MCF 10A (cell line): Measurements from ENCODE around the gene ADAD2. TPM values are rescaled to one million over a fixed set of nuclear protein-coding genes. Genes with fewer than 3 reads are reported as not detected.

Experiments
- BruUV-seq: library from RNA; stranded (reverse); fragments of 400-500 nt; replicated peaks from 2 replicates; lab custom pipeline; 2021; lab: Mats Ljungman, UMichigan
- CTCF ChIA-PET: fragments of 300-600 bp; sonication (Branson Sonifier 250); formaldehyde crosslinking; extraction: SDS; loops from one replicate; lab custom pipeline; 2021; ENCODE audit warnings: antibody characterized with exemption, inconsistent platforms; lab: Yijun Ruan, JAX
- POLR2A ChIA-PET: fragments of 300-600, 350-650 bp; sonication (Branson Sonifier 250); formaldehyde crosslinking; extraction: SDS; loops from one replicate; lab custom pipeline; 2020; ENCODE audit warnings: antibody characterized with exemption, inconsistent platforms; lab: Yijun Ruan, JAX
- DNase-seq: peaks from one replicate; pipeline ENCODE4 v3.0.0-alpha.2; 2018; ENCODE audit not compliant: unreplicated experiment
- H3K27ac Mint-ChIP-seq: one replicate; pipeline ENCODE4 v1.8.0; 2022; ENCODE audit warnings: mild to moderate bottlenecking, low read depth, mixed read lengths; ENCODE audit not compliant: unreplicated experiment
- H3K27me3 Mint-ChIP-seq: one replicate; pipeline ENCODE4 v1.8.0; 2022; ENCODE audit warnings: mixed read lengths; ENCODE audit not compliant: insufficient read depth, unreplicated experiment
- H3K36me3 Mint-ChIP-seq: one replicate; pipeline ENCODE4 v1.8.0; 2022; ENCODE audit warnings: mild to moderate bottlenecking, moderate library complexity, mixed read lengths; ENCODE audit not compliant: insufficient read depth, unreplicated experiment
- H3K4me1 Mint-ChIP-seq: one replicate; pipeline ENCODE4 v1.8.0; 2022; ENCODE audit warnings: mixed read lengths; ENCODE audit not compliant: insufficient read depth, unreplicated experiment
- H3K4me3 Mint-ChIP-seq: one replicate; pipeline ENCODE4 v1.8.0; 2022; ENCODE audit warnings: mild to moderate bottlenecking, moderate library complexity, mixed read lengths; ENCODE audit not compliant: unreplicated experiment
- H3K9me3 Mint-ChIP-seq: one replicate; pipeline ENCODE4 v1.8.0; 2022; ENCODE audit warnings: mixed read lengths; ENCODE audit not compliant: unreplicated experiment
- CTCF ChIP-seq: fragments of 200-600 bp; IDR thresholded peaks from one replicate; pipeline ENCODE4 v1.8.0; 2022; ENCODE audit warnings: antibody characterized with exemption, mild to moderate bottlenecking; ENCODE audit not compliant: unreplicated experiment
- intact Hi-C: fragments of 100-400 bp; cut with micrococcal nuclease; formaldehyde crosslinking; loops from 2 replicates; pipeline ENCODE4 v1.14.1; 2022
- total RNA-seq: library from RNA; stranded (reverse); gene quantifications from 2 replicates; pipeline ENCODE4 v1.2.3, GENCODE V29; 2022

The ADAD2 gene
- total RNA-seq, 1 experiment from 2014 or later = not detected

- no TSS peak for BruUV-seq
- no peaks in the 10 kb centered on the region for H3K9me3 Mint-ChIP-seq
- H3K27me3 Mint-ChIP-seq = no peaks in the 10 kb centered on the region
- no peak for TF ChIP-seq CTCF
- no peak overlapping the region for H3K27ac Mint-ChIP-seq
- no peak for DNase-seq
- ChIA-PET CTCF (interaction anchor here (1.0 kb wide), 1 partner anchor 19 kb away, joined by 3 read pairs; the partner anchor contains the start of gene TAF1C), POLR2A (no interaction called here)
- no peak overlapping the region for H3K4me3 Mint-ChIP-seq
- intact Hi-C loops = no loop called here
- H3K4me1 Mint-ChIP-seq = no peaks in the 10 kb centered on the region
- no peaks in the 10 kb centered on the region for H3K36me3 Mint-ChIP-seq
Observed at GRCh38 chr16:84205976-84206691, 15.2 kb downstream of the ADAD2 start.

- POLR2A ChIA-PET = no interaction called here
- TF ChIP-seq CTCF = no peak
- BruUV-seq = no TSS peak
- no peaks in the 10 kb centered on the region for H3K36me3 Mint-ChIP-seq
- no peak overlapping the region for H3K27ac Mint-ChIP-seq
- peaks cover 4% of the 10 kb centered on the region for H3K4me1 Mint-ChIP-seq
- intact Hi-C loops = no loop called here
- H3K4me3 Mint-ChIP-seq = no peak overlapping the region
- H3K9me3 Mint-ChIP-seq = no peaks in the 10 kb centered on the region
- CTCF ChIA-PET = interaction anchor here (0.7 kb wide), 1 partner anchor 20 kb away, joined by 4 read pairs; no protein-coding TSS in a partner anchor
- no peaks in the 10 kb centered on the region for H3K27me3 Mint-ChIP-seq
- DNase-seq = no peak
Observed at GRCh38 chr16:84207251-84207650, 16.3 kb downstream of the ADAD2 start.

- H3K4me3 Mint-ChIP-seq = no peak overlapping the region
- BruUV-seq = no TSS peak
- H3K36me3 Mint-ChIP-seq = no peaks in the 10 kb centered on the region
- H3K27me3 Mint-ChIP-seq = no peaks in the 10 kb centered on the region
- no peaks in the 10 kb centered on the region for H3K9me3 Mint-ChIP-seq
- no peak overlapping the region for H3K27ac Mint-ChIP-seq
- POLR2A ChIA-PET = no interaction called here
- intact Hi-C loops = no loop called here
- DNase-seq = no peak
- peaks cover 4% of the 10 kb centered on the region for H3K4me1 Mint-ChIP-seq
- CTCF ChIA-PET = interaction anchor here (0.7 kb wide), 1 partner anchor 21 kb away, joined by 4 read pairs; no protein-coding TSS in a partner anchor
- TF ChIP-seq CTCF = no peak
Observed at GRCh38 chr16:84207879-84208278, 16.9 kb downstream of the ADAD2 start.

DNA sequence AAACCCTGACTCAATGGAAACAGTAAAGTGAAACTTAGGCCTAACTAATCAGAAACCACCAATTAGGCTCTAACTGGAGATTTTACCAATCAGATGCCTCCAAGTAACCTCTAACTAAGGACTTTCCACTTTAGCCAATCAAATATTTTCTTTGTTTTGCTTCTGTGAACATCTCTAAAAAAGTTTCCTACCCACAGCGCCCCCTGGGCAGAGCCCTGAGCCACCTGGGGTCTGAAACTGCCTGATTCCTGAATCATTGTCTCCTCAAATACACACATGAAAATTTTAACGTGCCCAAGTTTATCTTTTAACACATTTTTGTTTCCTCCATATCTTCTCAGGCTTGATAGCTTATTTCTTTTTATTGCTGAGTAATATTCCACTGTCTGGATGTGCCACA lies 19.0 kb downstream of the ADAD2 start:
- Mint-ChIP-seq H3K27me3 (no peaks in the 10 kb centered on the region), H3K9me3 (no peaks in the 10 kb centered on the region), H3K4me3 (no peak overlapping the region), H3K4me1 (peaks cover 10% of the 10 kb centered on the region), H3K27ac (no peak overlapping the region), H3K36me3 (no peaks in the 10 kb centered on the region)
- TF ChIP-seq CTCF = no peak
- intact Hi-C loops = no loop called here
- CTCF ChIA-PET = interaction anchor here (0.7 kb wide), 1 partner anchor 274 kb away, joined by 3 read pairs; no protein-coding TSS in a partner anchor
- POLR2A ChIA-PET = no interaction called here
- no TSS peak for BruUV-seq
- DNase-seq = no peak
